Activated CD8-positive, alpha-beta memory T cell treated with anti-CD3 and anti-CD28 coated beads for 1 hour (primary cell): ENCODE data around the gene GOLT1B.

Experiments used
- DNase-seq, 2 donors: peaks; one replicate each; pipeline ENCODE4 v3.0.0-alpha.2; 2020; ENCODE audit warnings: low read depth in 1 of 2; ENCODE audit errors: extremely low read depth in 1 of 2

GOLT1B gene

GRCh38 chr12:21561158-21561557, 59.6 kb downstream of the GOLT1B start:
- no peak for DNase-seq

DNA sequence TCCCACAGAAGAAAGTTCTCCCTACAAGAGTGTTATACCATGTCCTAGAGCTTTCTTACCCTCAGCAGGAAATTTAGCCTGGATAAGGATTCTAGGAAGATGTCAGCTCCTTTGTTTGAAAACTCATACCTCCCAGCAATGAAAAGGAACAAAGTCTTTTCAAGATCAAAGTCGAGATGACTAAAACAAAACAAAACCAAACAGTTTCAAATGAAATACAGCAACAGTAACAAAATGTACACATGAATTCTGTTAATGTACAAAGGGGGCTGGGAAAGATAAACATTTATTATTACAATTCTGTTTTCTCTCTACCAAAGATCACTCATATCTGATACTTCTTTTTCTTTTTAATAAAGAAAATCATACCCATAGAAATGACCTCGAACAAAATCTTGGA, 61.3 kb downstream of the GOLT1B start:
- no peak for DNase-seq

GRCh38 chr12:21566223-21566906, 64.8 kb downstream of the GOLT1B start:
- DNase-seq = no peak

- no peak for DNase-seq
Measured at GRCh38 chr12:21566907-21567394, 65.4 kb downstream of the GOLT1B start.
